Measurements from ENCODE around the gene MOXD1.

The MOXD1 gene

GRCh38 chr6:132400883-132401617 lies at the start of gene MOXD1:
Gene MOXD1 (minus strand): TSS chr6:132401475. CDS start chr6:132401426, 49 bp downstream.
- no peak for DNase-seq (ENCODE audit: low read depth in 2 of 2)

- DNase-seq (ENCODE audit: low read depth in 2 of 2), result no peak
Observed at GRCh38 chr6:132446855-132447241, 45.6 kb upstream of the MOXD1 start.

GRCh38 chr6:132446141-132446854 lies 45.0 kb upstream of the MOXD1 start:
- no peak for DNase-seq (ENCODE audit: low read depth in 2 of 2)

GRCh38 chr6:132445201-132445951 lies 44.1 kb upstream of the MOXD1 start:
- DNase-seq (ENCODE audit: low read depth in 2 of 2), result no peak

- DNase-seq (ENCODE audit: low read depth in 2 of 2), result no peak
Observed at GRCh38 chr6:132443206-132443605, 41.9 kb upstream of the MOXD1 start.

GRCh38 chr6:132430110-132430509 lies 28.8 kb upstream of the MOXD1 start:
- no peak for DNase-seq (ENCODE audit: low read depth in 2 of 2)

- DNase-seq (ENCODE audit: low read depth in 2 of 2), result no peak
Observed at GRCh38 chr6:132425176-132425575, 23.9 kb upstream of the MOXD1 start.

GRCh38 chr6:132423839-132424238 lies 22.6 kb upstream of the MOXD1 start:
- DNase-seq (ENCODE audit: low read depth in 2 of 2), result no peak

GRCh38 chr6:132418235-132418965 lies 17.1 kb upstream of the MOXD1 start:
- no peak for DNase-seq (ENCODE audit: low read depth in 2 of 2)

- no peak for DNase-seq (ENCODE audit: low read depth in 2 of 2)
Observed at GRCh38 chr6:132414761-132415160, 13.5 kb upstream of the MOXD1 start.

GRCh38 chr6:132414322-132414721 lies 13.0 kb upstream of the MOXD1 start:
- DNase-seq (ENCODE audit: low read depth in 2 of 2), result no peak

GRCh38 chr6:132413499-132413802 lies 12.2 kb upstream of the MOXD1 start:
- no peak for DNase-seq (ENCODE audit: low read depth in 2 of 2)

- DNase-seq (ENCODE audit: low read depth in 2 of 2), result no peak
Observed at GRCh38 chr6:132412656-132413498, 11.6 kb upstream of the MOXD1 start.

GRCh38 chr6:132411296-132411695 lies 10.0 kb upstream of the MOXD1 start:
- no peak for DNase-seq (ENCODE audit: low read depth in 2 of 2)

GRCh38 chr6:132410830-132411229 lies 9.6 kb upstream of the MOXD1 start:
- DNase-seq (ENCODE audit: low read depth in 2 of 2), result no peak

GRCh38 chr6:132405143-132405915 lies 4.1 kb upstream of the MOXD1 start:
- DNase-seq (ENCODE audit: low read depth in 2 of 2), result no peak

- DNase-seq (ENCODE audit: low read depth in 2 of 2), result no peak
Observed at GRCh38 chr6:132404736-132405135, 3.5 kb upstream of the MOXD1 start.

GRCh38 chr6:132404330-132404729 lies 3.1 kb upstream of the MOXD1 start:
- no peak for DNase-seq (ENCODE audit: low read depth in 2 of 2)

GRCh38 chr6:132401618-132402285 lies 477 bp upstream of the MOXD1 start:
- no peak for DNase-seq (ENCODE audit: low read depth in 2 of 2)

- no peak for DNase-seq (ENCODE audit: low read depth in 2 of 2)
Observed at GRCh38 chr6:132400555-132400882, 756 bp downstream of the MOXD1 start.

All from stimulated activated CD4-positive, alpha-beta T cell treated with anti-CD3 and anti-CD28 coated beads, Interleukin-12 subunit alpha, Interleukin-12 subunit beta, amount 100 ng/mL, for 24 hours (primary cell).